Measurements from ENCODE around the gene ELOVL2. TPM values are rescaled to one million over a fixed set of nuclear protein-coding genes. Genes with fewer than 3 reads are reported as not detected.

ELOVL2 gene
- total RNA-seq, 2 experiments from 2014 or later: not detected

DNA sequence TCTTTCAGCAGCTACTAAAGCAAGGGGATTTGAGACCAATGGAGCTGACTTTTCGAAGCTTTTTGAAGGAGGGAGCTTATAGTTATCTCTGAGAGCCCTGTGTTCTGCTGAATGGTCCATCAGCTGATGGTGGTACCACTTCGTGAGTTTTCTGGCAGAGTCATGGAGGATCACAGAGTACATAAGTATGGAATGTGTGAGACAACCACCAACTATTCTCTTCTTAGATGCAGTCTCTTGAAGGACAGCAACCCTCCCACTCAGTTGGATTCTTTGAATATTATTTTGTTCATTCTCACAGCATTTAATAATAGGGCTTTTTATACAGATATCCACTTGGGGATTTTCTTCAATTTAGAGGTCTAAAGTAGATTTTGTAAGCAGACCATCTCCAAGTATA lies 75.3 kb downstream of the ELOVL2 start:
- H3K27me3 Mint-ChIP-seq (ENCODE audit: low read depth): peaks cover 7% of the 10 kb centered on the region
- no peaks in the 10 kb centered on the region for H3K36me3 Mint-ChIP-seq (ENCODE audit: low read depth)
- no peak for ATAC-seq
- H3K4me3 Mint-ChIP-seq: no peak overlapping the region
- no peak overlapping the region for H3K27ac Mint-ChIP-seq
- no peak for DNase-seq
- H3K9me3 Mint-ChIP-seq (ENCODE audit: insufficient read depth): no peaks in the 10 kb centered on the region
- ChIA-PET POLR2A (no interaction called here), CTCF (no interaction called here)
- peaks cover 2% of the 10 kb centered on the region for H3K4me1 Mint-ChIP-seq (ENCODE audit: low read depth)

DNA sequence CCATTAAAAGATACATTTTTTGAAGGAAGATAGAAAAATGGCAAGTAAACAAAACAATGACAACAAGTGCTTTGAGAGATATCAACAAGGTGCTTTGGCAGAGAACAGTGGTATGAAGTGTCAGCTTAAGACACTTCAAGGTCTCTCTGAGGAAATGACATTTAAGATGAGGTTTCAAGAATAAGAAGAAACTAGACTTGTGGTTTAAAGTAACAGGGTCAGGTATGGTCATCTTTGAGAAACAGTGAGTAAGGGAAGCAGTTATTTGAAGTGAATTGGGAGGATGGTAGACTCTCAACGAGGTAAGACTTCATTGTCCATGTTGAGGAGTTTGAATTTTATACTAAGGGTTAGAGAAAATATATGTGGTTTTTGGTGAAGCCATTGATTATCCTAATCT lies 79.4 kb downstream of the ELOVL2 start:
- ChIA-PET POLR2A (no interaction called here), CTCF (no interaction called here)
- Mint-ChIP-seq H3K27ac (no peak overlapping the region), H3K4me3 (no peak overlapping the region), H3K27me3 (ENCODE audit: low read depth) (peaks cover 19% of the 10 kb centered on the region), H3K9me3 (ENCODE audit: insufficient read depth) (no peaks in the 10 kb centered on the region), H3K4me1 (ENCODE audit: low read depth) (peaks cover 2% of the 10 kb centered on the region), H3K36me3 (ENCODE audit: low read depth) (no peaks in the 10 kb centered on the region)
- DNase-seq: no peak
- ATAC-seq: no peak

DNA sequence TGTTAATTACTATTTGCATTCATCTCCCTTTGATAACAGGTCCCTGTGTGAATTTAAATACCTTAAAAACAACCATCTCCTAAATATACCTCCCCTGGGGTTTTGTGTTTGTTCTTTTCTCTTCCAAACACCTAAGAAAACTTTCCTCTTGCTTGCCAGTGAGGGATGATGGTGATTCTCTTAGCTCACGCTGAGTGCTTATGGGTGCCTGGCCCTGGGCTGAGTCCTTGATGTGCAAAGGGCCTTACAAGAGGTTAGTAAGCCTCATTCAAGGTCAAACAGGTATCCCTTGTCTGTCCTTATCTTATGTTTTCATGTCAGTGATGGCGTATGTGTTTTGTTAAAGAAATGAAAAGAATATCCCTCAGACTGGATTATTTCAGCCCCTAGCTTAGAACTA lies 81.0 kb downstream of the ELOVL2 start:
- H3K27ac Mint-ChIP-seq: no peak overlapping the region
- H3K9me3 Mint-ChIP-seq (ENCODE audit: insufficient read depth): no peaks in the 10 kb centered on the region
- ATAC-seq (no peak), DNase-seq (no peak)
- no peaks in the 10 kb centered on the region for H3K36me3 Mint-ChIP-seq (ENCODE audit: low read depth)
- peaks cover 2% of the 10 kb centered on the region for H3K4me1 Mint-ChIP-seq (ENCODE audit: low read depth)
- H3K4me3 Mint-ChIP-seq: no peak overlapping the region
- POLR2A ChIA-PET: no interaction called here
- H3K27me3 Mint-ChIP-seq (ENCODE audit: low read depth): peaks cover 19% of the 10 kb centered on the region
- CTCF ChIA-PET: interaction anchor here (1.1 kb wide), 1 partner anchor 9 kb away, joined by 4 read pairs; no protein-coding TSS in a partner anchor

GRCh38 chr6:10962673-10963072 lies 81.4 kb downstream of the ELOVL2 start:
- Mint-ChIP-seq H3K27me3 (ENCODE audit: low read depth) (peaks cover 15% of the 10 kb centered on the region), H3K9me3 (ENCODE audit: insufficient read depth) (no peaks in the 10 kb centered on the region), H3K36me3 (ENCODE audit: low read depth) (no peaks in the 10 kb centered on the region), H3K4me1 (ENCODE audit: low read depth) (peaks cover 2% of the 10 kb centered on the region), H3K27ac (no peak overlapping the region), H3K4me3 (no peak overlapping the region)
- ATAC-seq (no peak), DNase-seq (no peak)
- CTCF ChIA-PET: interaction anchor here (1.1 kb wide), 1 partner anchor 9 kb away, joined by 4 read pairs; no protein-coding TSS in a partner anchor
- POLR2A ChIA-PET: no interaction called here

- H3K4me1 Mint-ChIP-seq (ENCODE audit: low read depth): peaks cover 2% of the 10 kb centered on the region
- no peak overlapping the region for H3K27ac Mint-ChIP-seq
- ChIA-PET POLR2A (no interaction called here), CTCF (no interaction called here)
- H3K36me3 Mint-ChIP-seq (ENCODE audit: low read depth): no peaks in the 10 kb centered on the region
- H3K4me3 Mint-ChIP-seq: no peak overlapping the region
- peaks cover 15% of the 10 kb centered on the region for H3K27me3 Mint-ChIP-seq (ENCODE audit: low read depth)
- no peaks in the 10 kb centered on the region for H3K9me3 Mint-ChIP-seq (ENCODE audit: insufficient read depth)
- ATAC-seq (no peak), DNase-seq (no peak)
Measured at GRCh38 chr6:10961837-10962236, 82.3 kb downstream of the ELOVL2 start.

DNA sequence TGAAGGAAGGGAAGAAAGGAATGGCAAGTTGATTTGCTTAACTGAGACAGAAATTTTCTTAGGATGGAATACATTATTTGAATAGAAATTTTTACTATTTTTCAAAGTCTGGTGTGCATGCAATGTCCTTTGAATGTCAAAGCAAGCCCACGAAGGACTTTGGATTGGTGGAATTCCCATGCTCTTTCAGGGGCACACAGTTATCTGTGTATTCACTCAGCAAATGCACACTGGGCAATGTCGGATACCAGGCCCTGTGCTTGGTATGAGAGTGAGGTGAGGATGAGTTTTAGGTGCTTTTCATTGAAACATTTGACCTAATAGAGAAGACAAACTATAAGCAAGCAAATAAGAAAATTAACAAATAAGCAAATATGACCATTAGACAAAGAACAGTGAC lies 83.9 kb downstream of the ELOVL2 start:
- H3K4me3 Mint-ChIP-seq: no peak overlapping the region
- H3K9me3 Mint-ChIP-seq (ENCODE audit: insufficient read depth): no peaks in the 10 kb centered on the region
- peaks cover 2% of the 10 kb centered on the region for H3K4me1 Mint-ChIP-seq (ENCODE audit: low read depth)
- H3K36me3 Mint-ChIP-seq (ENCODE audit: low read depth): no peaks in the 10 kb centered on the region
- no peak for DNase-seq
- peaks cover 13% of the 10 kb centered on the region for H3K27me3 Mint-ChIP-seq (ENCODE audit: low read depth)
- ATAC-seq: no peak
- POLR2A ChIA-PET: no interaction called here
- CTCF ChIA-PET: no interaction called here
- H3K27ac Mint-ChIP-seq: no peak overlapping the region

DNA sequence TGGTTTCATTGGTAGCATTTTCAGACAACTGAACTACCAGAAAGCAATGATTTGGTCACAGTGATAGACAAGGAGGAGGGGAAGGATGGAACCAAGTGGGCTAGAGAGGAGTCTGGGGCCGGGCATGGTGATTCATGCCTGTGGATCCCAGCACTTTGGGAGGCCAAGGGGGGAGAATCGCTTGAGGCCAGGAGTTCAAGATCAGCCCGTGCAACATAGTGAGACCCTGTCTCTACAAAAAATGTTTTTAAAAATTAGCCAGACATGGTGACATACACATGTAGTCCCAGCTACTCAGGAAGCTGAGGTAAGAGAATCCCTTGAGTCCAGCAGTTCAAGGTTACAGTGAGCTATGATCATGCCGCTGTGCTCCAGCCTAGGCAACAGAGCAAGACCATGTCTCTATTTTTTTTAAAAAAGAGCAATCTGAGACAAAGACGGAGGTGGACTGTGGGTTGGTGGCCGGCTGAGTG lies 86.7 kb downstream of the ELOVL2 start:
- CTCF ChIA-PET: no interaction called here
- DNase-seq: no peak
- H3K36me3 Mint-ChIP-seq (ENCODE audit: low read depth): no peaks in the 10 kb centered on the region
- no peak for ATAC-seq
- H3K4me1 Mint-ChIP-seq (ENCODE audit: low read depth): no peaks in the 10 kb centered on the region
- H3K27ac Mint-ChIP-seq: no peak overlapping the region
- H3K4me3 Mint-ChIP-seq: no peak overlapping the region
- POLR2A ChIA-PET: no interaction called here
- no peaks in the 10 kb centered on the region for H3K9me3 Mint-ChIP-seq (ENCODE audit: insufficient read depth)
- H3K27me3 Mint-ChIP-seq (ENCODE audit: low read depth): peaks cover 14% of the 10 kb centered on the region

DNA sequence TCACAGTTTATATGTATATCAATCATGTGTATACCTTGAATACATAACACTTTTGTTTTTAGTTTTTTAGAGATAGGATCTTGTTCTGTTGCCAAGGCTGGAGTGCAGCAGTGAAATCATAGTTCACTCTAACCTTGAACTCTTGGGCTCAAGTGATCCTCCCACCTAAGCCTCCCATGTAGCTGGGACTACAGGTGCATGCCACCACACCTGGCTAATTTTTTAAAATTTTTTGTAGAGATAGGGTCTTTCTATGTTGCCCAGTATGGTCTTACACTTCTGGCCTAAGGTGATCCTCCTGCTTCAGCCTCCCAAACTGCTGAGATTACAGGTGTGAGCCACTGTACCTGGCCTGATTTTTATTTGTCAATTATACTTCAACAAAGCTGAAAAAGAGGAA lies 87.3 kb downstream of the ELOVL2 start:
- ATAC-seq (no peak), DNase-seq (no peak)
- CTCF ChIA-PET: no interaction called here
- no peaks in the 10 kb centered on the region for H3K36me3 Mint-ChIP-seq (ENCODE audit: low read depth)
- no peaks in the 10 kb centered on the region for H3K9me3 Mint-ChIP-seq (ENCODE audit: insufficient read depth)
- peaks cover 12% of the 10 kb centered on the region for H3K27me3 Mint-ChIP-seq (ENCODE audit: low read depth)
- no peak overlapping the region for H3K27ac Mint-ChIP-seq
- POLR2A ChIA-PET: no interaction called here
- no peak overlapping the region for H3K4me3 Mint-ChIP-seq
- no peaks in the 10 kb centered on the region for H3K4me1 Mint-ChIP-seq (ENCODE audit: low read depth)

- ChIA-PET POLR2A (interaction anchor here (0.7 kb wide), 1 partner anchor 182 kb away, joined by 3 read pairs; no protein-coding TSS in a partner anchor), CTCF (interaction anchor here (0.7 to 2.7 kb wide), 27 partner anchors 8 to 621 kb away, joined by 3 to 28 read pairs (median 4); partner anchors contain the start of gene SMIM13)
- peak; percentile 80 for DNase-seq
- Mint-ChIP-seq H3K4me1 (ENCODE audit: low read depth) (no peaks in the 10 kb centered on the region), H3K36me3 (ENCODE audit: low read depth) (no peaks in the 10 kb centered on the region), H3K9me3 (ENCODE audit: insufficient read depth) (no peaks in the 10 kb centered on the region), H3K27ac (no peak overlapping the region), H3K27me3 (ENCODE audit: low read depth) (peaks cover 7% of the 10 kb centered on the region), H3K4me3 (no peak overlapping the region)
- peak; percentile 86 for ATAC-seq
Measured at GRCh38 chr6:10954590-10955010, 89.5 kb downstream of the ELOVL2 start.

DNA sequence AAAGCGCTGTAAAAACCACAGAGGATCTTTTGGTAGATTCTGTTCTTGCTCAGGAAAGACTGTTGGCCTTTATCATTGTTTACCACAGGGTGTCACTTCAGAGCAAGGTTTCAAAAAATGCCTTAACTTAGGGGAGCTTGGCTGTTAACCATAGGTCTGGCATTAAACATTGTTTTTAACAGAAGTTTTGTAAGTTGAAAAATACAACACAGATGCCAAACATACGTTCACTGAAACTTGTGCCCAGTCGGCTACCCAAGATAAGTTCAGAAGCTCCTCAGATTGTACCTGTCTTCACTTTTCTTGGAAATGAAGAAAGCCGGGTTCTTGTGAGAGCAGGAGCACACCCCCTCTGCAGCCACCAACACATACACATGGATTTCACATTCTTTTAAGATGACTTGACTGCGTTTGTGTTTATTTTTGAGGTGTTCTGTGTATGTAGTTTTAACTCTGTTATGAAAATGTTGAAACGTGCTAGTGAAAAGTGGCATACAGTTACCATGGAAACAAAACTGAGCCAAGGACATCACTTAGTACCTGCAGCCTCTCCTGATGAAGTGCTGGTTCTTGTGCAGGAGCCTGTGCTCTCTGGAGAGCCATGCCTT lies 92.3 kb downstream of the ELOVL2 start:
- Mint-ChIP-seq H3K4me3 (no peak overlapping the region), H3K36me3 (ENCODE audit: low read depth) (no peaks in the 10 kb centered on the region), H3K4me1 (ENCODE audit: low read depth) (no peaks in the 10 kb centered on the region), H3K27ac (no peak overlapping the region), H3K9me3 (ENCODE audit: insufficient read depth) (no peaks in the 10 kb centered on the region), H3K27me3 (ENCODE audit: low read depth) (peaks cover 11% of the 10 kb centered on the region)
- CTCF ChIA-PET: interaction anchor here (0.8 to 1.8 kb wide), 6 partner anchors 73 to 624 kb away, joined by 3 to 10 read pairs (median 4); no protein-coding TSS in a partner anchor
- POLR2A ChIA-PET: no interaction called here
- ATAC-seq (no peak), DNase-seq (no peak)

DNA sequence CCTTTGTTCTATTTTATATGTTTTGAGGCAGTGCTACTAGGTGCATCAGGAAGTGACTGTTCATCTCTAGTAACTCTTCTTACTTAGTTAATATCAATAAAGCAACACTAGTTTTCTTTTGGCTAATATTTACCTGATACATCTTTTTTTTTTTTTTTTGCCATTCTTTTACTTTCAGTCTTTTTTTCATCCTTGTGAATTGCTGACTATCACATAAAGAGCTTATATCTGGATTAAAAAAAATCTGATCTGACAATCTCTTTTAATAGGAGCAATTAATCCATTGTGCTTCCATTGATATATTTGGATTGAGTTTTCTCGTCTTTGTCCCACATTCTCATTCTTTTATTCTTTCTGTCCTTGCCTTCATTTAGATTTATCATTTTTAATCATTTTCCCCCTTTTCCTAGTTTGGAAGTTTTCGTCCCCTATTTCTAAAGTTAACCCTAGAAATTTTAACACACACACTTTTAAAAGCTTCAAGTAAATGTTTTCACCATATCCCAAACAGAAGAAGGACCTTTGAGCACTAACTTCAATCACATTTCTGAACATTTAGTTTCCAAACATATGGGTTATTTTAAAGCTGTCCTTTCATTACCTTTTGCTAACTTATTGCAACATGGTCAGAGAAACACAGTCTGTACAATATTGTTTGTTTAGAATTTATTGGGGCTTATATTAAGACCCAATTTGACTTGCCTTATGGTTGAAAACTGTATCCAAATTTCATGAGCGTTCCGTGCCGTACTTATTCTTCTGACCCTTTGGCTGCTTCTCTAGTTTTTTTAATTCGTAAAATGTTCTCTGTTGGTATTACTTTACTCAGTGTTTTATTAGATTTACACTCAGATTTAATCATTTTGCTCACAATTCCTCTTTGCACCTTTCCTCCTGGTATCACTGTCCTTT lies 94.3 kb downstream of the ELOVL2 start:
- ATAC-seq (no peak), DNase-seq (no peak)
- ChIA-PET POLR2A (no interaction called here), CTCF (no interaction called here)
- H3K9me3 Mint-ChIP-seq (ENCODE audit: insufficient read depth): no peaks in the 10 kb centered on the region
- H3K36me3 Mint-ChIP-seq (ENCODE audit: low read depth): no peaks in the 10 kb centered on the region
- no peak overlapping the region for H3K27ac Mint-ChIP-seq
- H3K4me1 Mint-ChIP-seq (ENCODE audit: low read depth): no peaks in the 10 kb centered on the region
- H3K4me3 Mint-ChIP-seq: no peak overlapping the region
- H3K27me3 Mint-ChIP-seq (ENCODE audit: low read depth): peaks cover 15% of the 10 kb centered on the region

GRCh38 chr6:10947966-10948365 lies 96.1 kb downstream of the ELOVL2 start:
- Mint-ChIP-seq H3K4me1 (ENCODE audit: low read depth) (no peaks in the 10 kb centered on the region), H3K4me3 (no peak overlapping the region), H3K36me3 (ENCODE audit: low read depth) (no peaks in the 10 kb centered on the region), H3K27ac (no peak overlapping the region), H3K27me3 (ENCODE audit: low read depth) (peaks cover 14% of the 10 kb centered on the region), H3K9me3 (ENCODE audit: insufficient read depth) (no peaks in the 10 kb centered on the region)
- ChIA-PET POLR2A (no interaction called here), CTCF (no interaction called here)
- no peak for ATAC-seq
- DNase-seq: no peak

Measured in activated CD8-positive, alpha-beta T cell treated with anti-CD3 and anti-CD28 coated beads, Interleukin-2, amount 10 ng/mL, durations not matched to agents 7 days and 5 days (primary cell).